ENCODE measurements around the gene ARHGAP25. TPM values are rescaled to one million over a fixed set of nuclear protein-coding genes. Genes with fewer than 3 reads are reported as not detected.

ARHGAP25 gene
- total RNA-seq, 1 donor from 2014 or later, result 4.6 TPM

DNA sequence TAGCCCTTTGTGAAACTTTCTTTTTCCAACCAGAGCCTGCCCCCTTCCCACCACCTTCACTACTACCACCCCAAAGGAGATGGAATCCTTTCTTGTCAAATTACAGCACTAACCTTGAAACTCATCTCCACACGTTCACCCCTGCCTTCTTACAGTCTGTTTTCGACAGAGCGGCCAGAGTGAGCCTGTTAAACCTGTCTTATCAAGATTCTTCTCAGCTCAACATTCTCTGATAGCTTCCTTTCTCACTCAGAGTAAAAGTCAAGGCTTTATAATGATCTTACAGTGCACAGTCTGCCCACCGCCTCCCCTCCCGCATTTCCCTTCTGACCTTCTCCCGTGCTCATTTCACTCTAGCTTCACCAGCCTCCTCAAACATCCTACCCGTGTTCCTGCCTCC lies 56.0 kb downstream of the ARHGAP25 start:
- DNase-seq (ENCODE audit: low spot score), result no peak
- Mint-ChIP-seq H3K4me1 (ENCODE audit: unreplicated experiment) (no peaks in the 10 kb centered on the region), H3K27me3 (ENCODE audit: unreplicated experiment) (no peaks in the 10 kb centered on the region), H3K9me3 (ENCODE audit: unreplicated experiment) (no peaks in the 10 kb centered on the region), H3K4me3 (ENCODE audit: unreplicated experiment) (no peak overlapping the region), H3K27ac (ENCODE audit: unreplicated experiment) (no peak overlapping the region), H3K36me3 (ENCODE audit: low read depth, unreplicated experiment) (peaks cover 5% of the 10 kb centered on the region)
- no peak for TF ChIP-seq CTCF (IDR thresholded peaks at IDR 0.05; ENCODE audit: unreplicated experiment)

GRCh38 chr2:68791914-68792313 lies 57.3 kb downstream of the ARHGAP25 start:
- Mint-ChIP-seq H3K4me1 (ENCODE audit: unreplicated experiment) (peaks cover 6% of the 10 kb centered on the region), H3K27ac (ENCODE audit: unreplicated experiment) (no peak overlapping the region), H3K9me3 (ENCODE audit: unreplicated experiment) (no peaks in the 10 kb centered on the region), H3K4me3 (ENCODE audit: unreplicated experiment) (no peak overlapping the region), H3K36me3 (ENCODE audit: low read depth, unreplicated experiment) (peaks cover 5% of the 10 kb centered on the region), H3K27me3 (ENCODE audit: unreplicated experiment) (no peaks in the 10 kb centered on the region)
- TF ChIP-seq CTCF (IDR thresholded peaks at IDR 0.05; ENCODE audit: unreplicated experiment), result no peak
- DNase-seq (ENCODE audit: low spot score), result no peak

- Mint-ChIP-seq H3K36me3 (ENCODE audit: low read depth, unreplicated experiment) (peaks cover 5% of the 10 kb centered on the region), H3K27me3 (ENCODE audit: unreplicated experiment) (no peaks in the 10 kb centered on the region), H3K9me3 (ENCODE audit: unreplicated experiment) (no peaks in the 10 kb centered on the region), H3K27ac (ENCODE audit: unreplicated experiment) (no peak overlapping the region), H3K4me3 (ENCODE audit: unreplicated experiment) (no peak overlapping the region), H3K4me1 (ENCODE audit: unreplicated experiment) (peaks cover 7% of the 10 kb centered on the region)
- DNase-seq (ENCODE audit: low spot score), result no peak
- TF ChIP-seq CTCF (IDR thresholded peaks at IDR 0.05; ENCODE audit: unreplicated experiment), result no peak
These were observed 58.1 kb downstream of the ARHGAP25 start for GRCh38 chr2:68792751-68793150.

DNA sequence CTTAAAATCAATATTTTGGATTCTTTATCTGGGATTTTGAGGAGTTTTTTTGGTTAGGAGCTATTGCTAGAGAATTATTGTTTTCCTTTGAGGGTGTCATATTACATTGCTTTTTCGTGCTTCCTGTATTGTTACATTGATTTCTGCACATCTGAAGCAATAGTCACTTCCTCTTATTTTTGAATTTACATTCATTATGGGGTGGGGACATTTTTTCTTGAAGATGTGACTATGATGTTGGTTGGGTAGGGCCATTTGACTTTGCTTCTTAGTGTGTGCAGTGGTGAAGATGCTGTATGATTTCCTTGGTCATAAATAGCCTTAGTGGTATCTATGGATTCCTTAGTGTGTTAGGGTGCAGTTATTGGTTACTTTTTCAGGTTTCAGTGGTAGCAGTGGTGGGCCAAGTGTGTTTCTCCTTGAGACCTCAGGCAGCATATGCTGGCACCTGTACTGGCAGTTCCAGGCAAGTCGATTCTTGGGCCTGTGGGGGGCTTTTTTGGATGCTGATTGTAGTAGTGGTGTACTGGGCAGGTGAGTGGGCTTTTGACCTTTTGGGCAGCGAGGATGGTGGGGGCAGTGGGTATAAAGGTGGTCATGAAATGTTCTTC lies 61.8 kb downstream of the ARHGAP25 start:
- no peak for TF ChIP-seq CTCF (IDR thresholded peaks at IDR 0.05; ENCODE audit: unreplicated experiment)
- Mint-ChIP-seq H3K4me3 (ENCODE audit: unreplicated experiment) (no peak overlapping the region), H3K4me1 (ENCODE audit: unreplicated experiment) (peaks cover 15% of the 10 kb centered on the region), H3K9me3 (ENCODE audit: unreplicated experiment) (no peaks in the 10 kb centered on the region), H3K27ac (ENCODE audit: unreplicated experiment) (peak overlapping the region; percentile 19), H3K27me3 (ENCODE audit: unreplicated experiment) (no peaks in the 10 kb centered on the region), H3K36me3 (ENCODE audit: low read depth, unreplicated experiment) (no peaks in the 10 kb centered on the region)
- no peak for DNase-seq (ENCODE audit: low spot score)

GRCh38 chr2:68798569-68798968 lies 64.0 kb downstream of the ARHGAP25 start:
- H3K27ac Mint-ChIP-seq (ENCODE audit: unreplicated experiment), result no peak overlapping the region
- no peak for DNase-seq (ENCODE audit: low spot score)
- no peaks in the 10 kb centered on the region for H3K9me3 Mint-ChIP-seq (ENCODE audit: unreplicated experiment)
- peaks cover 15% of the 10 kb centered on the region for H3K4me1 Mint-ChIP-seq (ENCODE audit: unreplicated experiment)
- no peaks in the 10 kb centered on the region for H3K27me3 Mint-ChIP-seq (ENCODE audit: unreplicated experiment)
- H3K36me3 Mint-ChIP-seq (ENCODE audit: low read depth, unreplicated experiment), result no peaks in the 10 kb centered on the region
- H3K4me3 Mint-ChIP-seq (ENCODE audit: unreplicated experiment), result no peak overlapping the region
- TF ChIP-seq CTCF (IDR thresholded peaks at IDR 0.05; ENCODE audit: unreplicated experiment), result no peak
